Activated naive CD8-positive, alpha-beta T cell (primary cell): ENCODE measurements around the gene TMEM151A.

ENCODE experiments used
- H3K27ac Mint-ChIP-seq: one replicate; pipeline ENCODE4 v1.8.0; 2021; ENCODE audit warnings: mixed read lengths
- H3K27me3 Mint-ChIP-seq: one replicate; pipeline ENCODE4 v1.8.0; 2021; ENCODE audit warnings: mixed read lengths
- H3K36me3 Mint-ChIP-seq: one replicate; pipeline ENCODE4 v1.8.0; 2021; ENCODE audit warnings: mixed read lengths
- H3K4me1 Mint-ChIP-seq: one replicate; pipeline ENCODE4 v1.8.0; 2021; ENCODE audit warnings: low read depth, mixed read lengths
- H3K4me3 Mint-ChIP-seq: one replicate; pipeline ENCODE4 v1.8.0; 2021; ENCODE audit warnings: mild to moderate bottlenecking, mixed read lengths
- H3K9me3 Mint-ChIP-seq: one replicate; pipeline ENCODE4 v1.8.0; 2021; ENCODE audit warnings: low read depth, mixed read lengths

TMEM151A gene

DNA sequence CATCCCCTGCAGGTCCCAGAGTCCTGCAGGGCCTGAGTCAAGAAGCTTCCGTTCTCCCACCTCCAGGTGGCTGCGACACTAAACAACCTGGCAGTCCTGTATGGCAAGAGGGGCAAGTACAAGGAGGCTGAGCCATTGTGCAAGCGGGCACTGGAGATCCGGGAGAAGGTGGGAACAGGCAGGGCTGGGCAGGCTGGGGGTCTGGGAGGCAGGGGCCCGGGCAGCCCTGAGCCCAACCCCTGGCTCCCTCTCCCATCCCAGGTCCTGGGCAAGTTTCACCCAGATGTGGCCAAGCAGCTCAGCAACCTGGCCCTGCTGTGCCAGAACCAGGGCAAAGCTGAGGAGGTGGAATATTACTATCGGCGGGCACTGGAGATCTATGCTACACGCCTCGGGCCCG, 27.9 kb upstream of the TMEM151A start:
- H3K27me3 Mint-ChIP-seq, result no peaks in the 10 kb centered on the region
- H3K36me3 Mint-ChIP-seq, result peaks cover 2% of the 10 kb centered on the region
- peaks cover 18% of the 10 kb centered on the region for H3K4me1 Mint-ChIP-seq
- no peak overlapping the region for H3K27ac Mint-ChIP-seq
- H3K9me3 Mint-ChIP-seq, result no peaks in the 10 kb centered on the region
- no peak overlapping the region for H3K4me3 Mint-ChIP-seq

DNA sequence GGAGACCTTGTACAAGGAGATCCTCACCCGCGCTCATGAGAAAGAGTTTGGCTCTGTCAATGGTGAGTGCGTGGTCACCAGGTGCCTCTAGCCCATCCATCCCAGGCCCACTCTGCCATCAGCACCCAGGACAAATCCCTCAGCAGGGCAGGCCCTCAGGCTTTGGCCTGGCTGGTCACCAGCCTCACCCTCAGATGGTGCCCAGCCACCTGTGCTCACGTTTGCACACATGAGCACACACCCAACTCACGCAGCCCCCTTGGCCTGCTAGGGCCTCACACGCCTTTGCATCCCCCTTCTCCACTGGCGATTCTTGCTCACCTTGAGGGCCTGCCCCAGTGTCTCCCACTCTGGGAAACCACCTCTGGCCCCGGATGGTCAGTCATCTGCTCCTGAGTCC, 27.3 kb upstream of the TMEM151A start:
- Mint-ChIP-seq H3K4me3 (no peak overlapping the region), H3K27ac (no peak overlapping the region), H3K27me3 (no peaks in the 10 kb centered on the region), H3K4me1 (peaks cover 16% of the 10 kb centered on the region), H3K36me3 (no peaks in the 10 kb centered on the region), H3K9me3 (no peaks in the 10 kb centered on the region)

DNA sequence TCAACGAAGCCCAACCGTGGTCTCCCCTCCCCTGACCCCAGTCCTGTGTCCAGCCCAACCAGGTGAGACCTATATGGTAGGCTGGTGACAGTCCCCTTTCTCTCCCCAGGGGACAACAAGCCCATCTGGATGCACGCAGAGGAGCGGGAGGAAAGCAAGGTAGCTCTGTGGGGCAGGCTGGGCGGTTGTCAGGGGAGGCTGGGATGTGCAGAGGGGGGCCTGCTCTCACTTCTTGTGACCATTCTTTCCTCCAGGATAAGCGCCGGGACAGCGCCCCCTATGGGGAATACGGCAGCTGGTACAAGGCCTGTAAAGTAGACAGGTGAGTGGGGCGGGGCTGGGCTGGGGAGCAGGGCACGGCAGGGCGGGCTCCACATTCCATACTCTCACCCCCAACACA, 26.8 kb upstream of the TMEM151A start:
- Mint-ChIP-seq H3K27ac (no peak overlapping the region), H3K27me3 (no peaks in the 10 kb centered on the region), H3K4me3 (no peak overlapping the region)

DNA sequence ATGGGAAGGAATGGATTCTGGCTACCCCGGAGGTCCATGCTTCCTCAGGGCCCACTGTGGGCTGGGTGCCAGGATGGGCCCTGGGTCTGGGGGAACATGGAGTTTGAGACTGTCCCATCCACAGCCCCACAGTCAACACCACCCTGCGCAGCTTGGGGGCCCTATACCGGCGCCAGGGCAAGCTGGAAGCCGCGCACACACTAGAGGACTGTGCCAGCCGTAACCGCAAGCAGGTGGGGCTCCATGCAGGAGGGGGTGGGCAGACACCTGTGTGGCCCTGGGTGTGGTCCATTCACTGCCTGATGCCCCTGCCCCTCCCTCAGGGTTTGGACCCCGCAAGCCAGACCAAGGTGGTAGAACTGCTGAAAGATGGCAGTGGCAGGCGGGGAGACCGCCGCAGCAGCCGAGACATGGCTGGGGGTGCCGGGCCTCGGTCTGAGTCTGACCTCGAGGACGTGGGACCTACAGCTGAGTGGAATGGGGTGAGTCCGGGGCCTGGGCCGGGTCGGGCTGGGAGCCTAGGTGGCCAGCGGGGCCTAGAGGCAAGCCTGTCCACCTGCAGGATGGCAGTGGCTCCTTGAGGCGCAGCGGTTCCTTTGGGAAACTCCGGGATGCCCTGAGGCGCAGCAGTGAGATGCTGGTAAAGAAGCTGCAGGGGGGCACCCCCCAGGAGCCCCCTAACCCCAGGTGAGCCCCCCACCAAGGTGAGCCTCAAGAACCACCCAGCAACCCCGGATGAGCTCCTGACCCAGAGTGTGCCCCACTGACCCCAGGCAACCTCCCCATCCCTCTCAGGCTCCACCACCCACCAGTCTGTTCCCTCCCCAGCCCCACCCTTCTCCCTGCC, 25.9 kb upstream of the TMEM151A start:
- Mint-ChIP-seq H3K4me1 (peaks cover 21% of the 10 kb centered on the region), H3K27ac (no peak overlapping the region), H3K4me3 (no peak overlapping the region), H3K9me3 (no peaks in the 10 kb centered on the region), H3K36me3 (no peaks in the 10 kb centered on the region), H3K27me3 (no peaks in the 10 kb centered on the region)

More for the DNA sequence above, 26.8 kb upstream of the TMEM151A start:
- no peaks in the 10 kb centered on the region for H3K9me3 Mint-ChIP-seq
- peaks cover 16% of the 10 kb centered on the region for H3K4me1 Mint-ChIP-seq
- H3K36me3 Mint-ChIP-seq, result no peaks in the 10 kb centered on the region

DNA sequence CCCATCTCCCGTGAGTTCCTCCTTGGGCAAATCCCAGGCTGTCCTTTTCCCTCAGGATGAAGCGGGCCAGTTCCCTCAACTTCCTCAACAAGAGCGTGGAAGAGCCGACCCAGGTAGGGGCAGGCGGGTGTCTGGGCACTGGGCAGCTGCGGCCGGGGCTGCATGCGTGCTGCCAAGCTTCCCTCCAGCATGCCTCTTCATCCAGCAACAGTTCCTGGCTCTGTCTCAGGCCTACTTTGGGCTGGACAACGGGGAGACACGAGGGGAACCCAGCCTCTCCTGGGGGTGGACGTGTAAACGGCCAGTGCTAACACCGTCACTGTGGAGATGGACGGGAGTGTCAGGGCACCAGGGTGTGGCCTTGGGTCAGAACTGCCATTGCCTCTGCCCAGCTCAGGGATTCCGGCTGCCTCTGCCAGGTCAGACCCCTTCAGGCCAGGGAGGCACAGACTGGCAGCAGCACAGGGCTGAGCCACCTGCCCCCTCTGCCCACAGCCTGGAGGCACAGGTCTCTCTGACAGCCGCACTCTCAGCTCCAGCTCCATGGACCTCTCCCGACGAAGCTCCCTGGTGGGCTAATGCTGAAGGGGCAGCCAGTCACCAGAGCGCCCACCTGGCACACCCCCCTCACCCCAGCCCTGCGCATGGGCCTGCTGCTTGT, 25.2 kb upstream of the TMEM151A start:
- peak overlapping the region; percentile 98 for H3K4me3 Mint-ChIP-seq
- no peaks in the 10 kb centered on the region for H3K9me3 Mint-ChIP-seq
- H3K36me3 Mint-ChIP-seq, result no peaks in the 10 kb centered on the region
- no peaks in the 10 kb centered on the region for H3K27me3 Mint-ChIP-seq
- H3K27ac Mint-ChIP-seq, result no peak overlapping the region
- peaks cover 23% of the 10 kb centered on the region for H3K4me1 Mint-ChIP-seq

DNA sequence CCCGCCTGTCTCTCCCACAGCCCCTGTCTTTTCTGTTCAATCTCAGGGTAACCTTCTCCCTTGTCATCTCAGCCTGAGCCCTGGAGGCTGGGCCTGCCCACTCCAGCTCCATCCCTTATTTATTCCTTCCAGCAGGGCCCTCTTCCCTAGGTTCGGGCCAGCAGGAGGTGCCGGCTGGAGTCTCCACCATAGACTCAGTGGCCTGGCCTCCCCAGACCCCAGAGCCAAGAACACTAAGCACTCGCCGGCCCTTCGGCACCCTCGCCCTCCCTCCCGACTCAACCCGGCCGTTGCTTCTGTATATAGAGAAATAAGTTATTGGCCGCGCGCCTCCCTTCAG, 24.7 kb upstream of the TMEM151A start:
- peaks cover 26% of the 10 kb centered on the region for H3K4me1 Mint-ChIP-seq
- H3K27me3 Mint-ChIP-seq, result no peaks in the 10 kb centered on the region
- no peaks in the 10 kb centered on the region for H3K36me3 Mint-ChIP-seq
- H3K9me3 Mint-ChIP-seq, result no peaks in the 10 kb centered on the region
- H3K27ac Mint-ChIP-seq, result peak overlapping the region; percentile 16
- H3K4me3 Mint-ChIP-seq, result peak overlapping the region; percentile 98

DNA sequence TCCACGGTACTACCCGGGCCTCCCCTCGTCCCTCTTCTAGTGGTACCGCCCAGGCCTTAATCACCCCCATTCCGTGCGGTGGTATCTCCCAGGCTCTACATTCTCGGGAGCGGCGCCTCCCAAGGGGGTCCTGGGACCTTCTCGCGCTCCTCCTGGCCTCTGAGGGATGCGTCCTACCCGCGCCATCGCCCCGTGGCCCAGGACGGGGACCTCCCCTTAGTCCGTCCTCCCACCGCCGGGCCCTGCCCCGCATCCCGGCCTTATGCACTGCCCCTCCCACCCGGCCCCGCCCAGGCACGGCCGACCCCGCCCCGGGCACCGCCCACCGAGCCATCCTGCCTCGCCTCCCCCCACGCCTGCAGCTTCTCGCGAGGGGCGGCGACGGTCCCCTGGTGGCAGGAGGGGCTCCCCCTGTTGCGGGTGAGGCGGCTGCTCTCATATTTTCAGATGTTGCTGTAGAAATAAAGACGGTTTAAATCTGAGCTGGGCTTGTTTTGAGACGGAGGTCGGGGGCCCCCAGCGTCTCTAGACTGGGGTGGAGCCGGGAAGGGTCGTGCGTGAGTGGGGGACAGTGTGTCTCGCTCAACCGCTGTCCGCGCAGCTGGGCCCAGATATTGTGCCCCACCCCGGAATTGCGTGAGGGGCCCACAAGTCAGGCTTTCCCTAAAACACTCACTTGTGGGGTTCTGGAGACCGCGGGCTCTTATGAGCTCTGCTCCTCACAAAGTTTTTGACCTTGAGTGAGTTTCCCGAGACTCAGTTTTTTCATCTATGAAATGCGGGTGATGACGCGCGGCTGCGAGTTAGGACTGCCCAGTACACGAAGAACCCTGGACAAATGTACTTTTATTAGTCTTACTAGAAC, 24.1 kb upstream of the TMEM151A start:
- Mint-ChIP-seq H3K4me1 (peaks cover 29% of the 10 kb centered on the region), H3K27ac (peak overlapping the region; percentile 97), H3K36me3 (no peaks in the 10 kb centered on the region), H3K27me3 (no peaks in the 10 kb centered on the region), H3K9me3 (no peaks in the 10 kb centered on the region), H3K4me3 (peak overlapping the region; percentile 98)

DNA sequence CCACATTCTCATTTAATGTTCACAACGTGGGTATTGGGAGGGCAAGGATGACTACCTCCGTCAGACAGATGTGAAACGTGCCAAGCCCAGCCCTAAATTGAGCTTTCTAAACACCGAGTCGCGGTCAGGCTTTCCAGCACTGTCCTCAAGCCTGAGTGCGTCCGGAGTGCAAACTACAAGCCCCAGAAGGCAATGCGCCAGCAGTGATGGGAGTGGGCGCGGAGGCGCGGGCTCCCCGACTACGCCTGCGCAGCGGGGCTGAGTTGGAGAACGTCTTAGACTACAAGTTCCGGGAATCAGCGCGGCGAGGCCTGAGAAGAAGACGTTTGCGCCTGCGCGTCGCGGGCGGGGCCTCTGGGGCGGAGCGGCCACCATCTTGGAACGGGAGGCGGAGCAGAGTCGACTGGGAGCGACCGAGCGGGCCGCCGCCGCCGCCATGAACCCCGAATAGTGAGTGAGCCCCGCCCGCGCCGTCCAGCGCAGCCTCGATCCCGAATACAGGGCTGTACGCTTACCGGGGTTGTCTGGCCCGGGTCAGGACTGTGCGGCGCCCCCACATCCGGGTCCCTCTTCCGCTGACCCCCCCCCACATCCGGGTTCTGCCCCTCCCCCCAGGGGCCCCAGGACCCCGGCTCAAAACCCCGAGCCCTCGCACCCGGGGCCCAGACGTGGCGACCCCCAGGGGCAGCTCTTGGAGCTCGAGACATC, 23.3 kb upstream of the TMEM151A start, which contains the start of gene RAB1B:
Gene RAB1B (plus strand): TSS at position 396 of the 708 bp plus-strand sequence. CDS start 41 bp downstream, at position 437.
- H3K36me3 Mint-ChIP-seq, result no peaks in the 10 kb centered on the region
- H3K9me3 Mint-ChIP-seq, result no peaks in the 10 kb centered on the region
- H3K27ac Mint-ChIP-seq, result peak within 1 kb of the TSS; percentile 97
- H3K4me3 Mint-ChIP-seq, result peak within 1 kb of the TSS; percentile 98
- peaks cover 31% of the 10 kb centered on the region for H3K4me1 Mint-ChIP-seq
- no peaks in the 10 kb centered on the region for H3K27me3 Mint-ChIP-seq

DNA sequence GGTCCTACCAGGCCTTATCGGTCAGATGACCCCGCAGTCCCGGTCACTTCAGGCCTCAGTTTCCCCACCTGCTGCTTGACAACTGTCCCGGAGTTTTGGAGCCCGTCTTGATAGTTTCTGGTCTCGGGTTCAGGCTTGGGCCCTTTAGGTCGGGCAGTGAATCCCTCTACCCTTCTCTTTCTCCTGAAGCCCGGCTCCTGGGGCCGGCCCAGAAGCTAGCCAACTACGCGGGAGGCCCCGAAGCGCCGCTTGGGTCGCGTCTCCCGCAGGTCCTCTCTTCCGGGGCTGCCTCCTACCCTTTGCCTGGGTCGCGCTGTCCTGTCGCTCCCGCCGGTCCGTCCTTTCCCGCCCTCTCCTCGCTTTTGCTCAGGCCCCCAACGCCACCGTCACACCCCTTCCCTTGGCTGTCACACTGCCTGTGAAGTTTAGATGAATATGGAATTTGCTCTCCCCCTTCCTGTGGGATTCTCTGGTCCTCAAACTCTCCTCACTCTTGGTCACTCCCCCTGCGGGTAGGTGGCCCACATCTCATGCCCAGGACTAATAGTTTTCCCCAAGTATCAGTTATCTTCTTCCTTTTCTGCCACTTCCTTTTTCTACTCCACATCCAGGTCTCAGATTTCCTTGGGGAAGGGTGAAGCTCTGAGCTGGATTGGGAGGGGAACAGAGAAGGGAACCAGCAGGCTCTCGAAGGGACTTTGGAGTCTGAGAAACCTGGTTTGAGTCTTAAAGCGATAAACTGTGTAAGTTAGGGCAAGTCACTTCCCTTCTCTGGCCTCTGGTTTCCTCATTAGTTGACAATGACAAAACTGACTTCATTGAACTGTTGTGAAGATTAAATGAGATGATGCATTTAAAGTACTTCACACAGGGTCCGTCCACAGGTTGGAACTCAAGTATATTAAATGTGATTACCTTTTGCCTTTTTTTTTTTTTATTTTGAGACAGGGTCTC, 22.5 kb upstream of the TMEM151A start:
- Mint-ChIP-seq H3K9me3 (no peaks in the 10 kb centered on the region), H3K4me3 (peak overlapping the region; percentile 98), H3K4me1 (peaks cover 34% of the 10 kb centered on the region), H3K27ac (peak overlapping the region; percentile 88), H3K27me3 (no peaks in the 10 kb centered on the region), H3K36me3 (no peaks in the 10 kb centered on the region)

DNA sequence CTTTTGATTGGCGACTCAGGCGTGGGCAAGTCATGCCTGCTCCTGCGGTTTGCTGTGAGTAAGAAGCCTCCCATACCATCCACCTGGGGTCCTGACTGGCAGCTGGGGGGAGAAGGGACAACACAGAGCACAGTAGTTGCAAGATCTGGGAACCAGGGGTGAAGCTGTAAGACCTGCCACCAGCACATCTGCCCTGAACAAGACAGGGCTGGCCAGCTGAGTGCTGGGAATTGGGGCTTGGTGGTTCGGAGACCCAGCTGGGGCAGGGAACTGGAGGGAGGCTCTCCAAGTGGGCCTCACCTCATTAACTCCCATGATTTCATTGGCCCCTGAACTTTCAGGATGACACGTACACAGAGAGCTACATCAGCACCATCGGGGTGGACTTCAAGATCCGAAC, 19.9 kb upstream of the TMEM151A start:
- Mint-ChIP-seq H3K27ac (no peak overlapping the region), H3K27me3 (no peaks in the 10 kb centered on the region), H3K4me3 (peak overlapping the region; percentile 5), H3K9me3 (no peaks in the 10 kb centered on the region), H3K36me3 (no peaks in the 10 kb centered on the region), H3K4me1 (peaks cover 34% of the 10 kb centered on the region)

DNA sequence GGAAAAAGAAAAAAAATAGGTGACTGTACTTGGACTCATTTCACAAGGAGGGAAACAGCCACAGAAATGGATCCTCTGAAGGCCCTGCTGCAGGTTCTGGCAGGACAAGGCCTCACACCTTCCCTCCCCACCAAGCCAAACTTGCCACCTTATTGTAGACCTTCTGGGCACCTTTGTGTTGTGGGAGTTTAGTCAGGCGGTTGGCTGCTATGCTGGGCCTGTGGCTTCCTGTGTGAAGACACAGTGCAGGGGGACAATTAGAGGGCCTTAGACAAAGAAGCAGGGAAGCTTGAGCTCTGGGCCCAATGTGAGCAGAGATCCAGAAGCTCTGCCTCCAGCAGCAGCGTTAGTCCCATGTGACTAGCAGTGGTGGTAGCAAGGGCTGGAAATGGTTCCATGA, 19.1 kb upstream of the TMEM151A start:
- peaks cover 32% of the 10 kb centered on the region for H3K4me1 Mint-ChIP-seq
- H3K4me3 Mint-ChIP-seq, result no peak overlapping the region
- peak overlapping the region; percentile 59 for H3K27ac Mint-ChIP-seq
- H3K36me3 Mint-ChIP-seq, result no peaks in the 10 kb centered on the region
- no peaks in the 10 kb centered on the region for H3K9me3 Mint-ChIP-seq
- no peaks in the 10 kb centered on the region for H3K27me3 Mint-ChIP-seq

DNA sequence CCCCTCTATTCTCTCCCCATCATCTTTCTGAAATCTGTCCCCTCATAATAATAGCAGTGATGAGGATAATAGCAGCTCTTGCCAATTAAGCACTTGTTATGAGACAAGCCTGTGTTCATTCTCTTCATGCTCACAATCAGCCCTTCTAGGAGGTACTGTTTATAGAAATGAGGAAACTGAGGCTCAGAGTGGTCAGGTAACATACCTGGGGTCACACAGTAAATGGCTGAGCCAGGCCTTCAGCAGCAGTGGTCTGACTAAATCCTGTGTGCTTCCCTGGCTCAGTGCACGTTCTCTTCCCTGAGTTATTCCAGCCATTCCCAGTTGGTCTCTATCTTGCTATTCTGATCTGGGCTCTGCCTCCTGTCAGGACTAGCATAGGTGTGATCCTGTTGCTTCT, 17.5 kb upstream of the TMEM151A start:
- Mint-ChIP-seq H3K27me3 (no peaks in the 10 kb centered on the region), H3K9me3 (no peaks in the 10 kb centered on the region), H3K4me1 (peaks cover 29% of the 10 kb centered on the region), H3K36me3 (no peaks in the 10 kb centered on the region), H3K4me3 (no peak overlapping the region), H3K27ac (no peak overlapping the region)

DNA sequence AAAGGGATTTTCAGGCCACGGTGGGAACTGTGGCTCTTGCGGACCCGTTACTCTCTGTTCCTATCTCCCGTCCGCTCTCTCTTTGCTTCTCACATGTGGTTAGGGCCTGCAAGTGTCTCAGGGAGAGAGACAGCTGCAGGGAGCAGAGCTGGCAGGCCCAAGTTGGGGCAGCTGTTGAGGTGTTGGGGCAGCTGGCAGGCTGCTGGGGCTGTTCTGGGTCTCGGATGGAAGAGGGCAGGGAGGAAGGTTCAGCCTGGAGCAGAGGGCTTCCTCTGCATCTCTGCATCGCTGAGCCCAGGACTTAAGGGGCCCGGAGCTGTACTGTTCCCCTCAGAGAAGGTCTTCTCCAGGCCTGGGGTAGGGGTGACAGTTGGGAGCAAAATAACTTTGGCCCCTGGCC, 16.3 kb upstream of the TMEM151A start:
- Mint-ChIP-seq H3K36me3 (no peaks in the 10 kb centered on the region), H3K9me3 (no peaks in the 10 kb centered on the region), H3K27me3 (no peaks in the 10 kb centered on the region), H3K27ac (no peak overlapping the region), H3K4me3 (no peak overlapping the region), H3K4me1 (peaks cover 23% of the 10 kb centered on the region)
